Cardiac fibroblast (primary cell): ENCODE data around the gene DNTT.

Experiments
- DNase-seq, 2 donors: peaks; one replicate each; pipeline versions ENCODE4 v3.0.0 to v3.0.0-alpha.2; 2010; ENCODE audit warnings: low read depth in 2 of 2
- H3K4me3 ChIP-seq, 2 donors: replicated peaks in 1 of 2; 1 replicate in 1 of 2; 2 replicates in 1 of 2; pipeline ENCODE4 v1.5.1; 2011; ENCODE audit warnings: low read depth in 2 of 2, low read length in 2 of 2, mild to moderate bottlenecking in 2 of 2, moderate library complexity in 1 of 2
- TF ChIP-seq, protein P1 (sequence below): IDR thresholded peaks from one replicate; pipeline ENCODE4 v1.5.1; 2011; ENCODE audit warnings: low read depth, mild to moderate bottlenecking, low read length, inconsistent platforms

Gene DNTT

DNA sequence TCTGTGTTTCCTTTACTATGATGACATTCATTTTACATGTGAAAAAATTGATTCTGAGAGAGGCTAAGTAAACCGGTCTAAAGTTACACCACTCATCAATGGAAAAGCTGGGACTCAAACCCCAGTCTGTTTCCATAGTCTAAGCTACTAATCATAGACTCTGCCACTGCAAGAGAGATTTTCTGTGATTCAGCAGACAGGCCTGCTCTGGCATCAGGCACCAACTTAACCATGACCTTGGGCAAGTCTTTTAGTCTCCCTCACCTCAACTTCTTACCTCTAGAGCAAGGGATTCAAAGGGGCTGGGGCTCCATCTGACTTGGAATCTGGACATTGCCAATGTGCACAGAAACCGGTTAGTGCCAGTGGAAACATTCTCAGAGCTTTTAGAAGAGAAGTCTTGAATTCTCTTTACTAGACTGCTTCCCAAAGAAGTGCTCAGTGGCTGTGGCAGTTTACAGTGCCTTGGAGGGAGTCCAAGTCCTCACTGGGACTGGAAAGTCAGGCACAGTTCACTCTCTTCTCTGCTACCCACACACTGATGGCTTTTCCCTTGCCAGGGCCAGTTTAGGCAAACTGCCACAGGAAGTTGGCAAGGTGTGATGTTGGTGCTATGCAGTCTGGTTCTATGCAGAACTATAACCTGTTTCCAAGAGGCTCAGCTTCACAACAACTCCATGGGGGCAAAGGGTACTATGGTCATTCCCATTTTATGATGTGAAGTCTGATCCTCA, 28.4 kb upstream of the DNTT start:
- TF ChIP-seq, protein P1, sequence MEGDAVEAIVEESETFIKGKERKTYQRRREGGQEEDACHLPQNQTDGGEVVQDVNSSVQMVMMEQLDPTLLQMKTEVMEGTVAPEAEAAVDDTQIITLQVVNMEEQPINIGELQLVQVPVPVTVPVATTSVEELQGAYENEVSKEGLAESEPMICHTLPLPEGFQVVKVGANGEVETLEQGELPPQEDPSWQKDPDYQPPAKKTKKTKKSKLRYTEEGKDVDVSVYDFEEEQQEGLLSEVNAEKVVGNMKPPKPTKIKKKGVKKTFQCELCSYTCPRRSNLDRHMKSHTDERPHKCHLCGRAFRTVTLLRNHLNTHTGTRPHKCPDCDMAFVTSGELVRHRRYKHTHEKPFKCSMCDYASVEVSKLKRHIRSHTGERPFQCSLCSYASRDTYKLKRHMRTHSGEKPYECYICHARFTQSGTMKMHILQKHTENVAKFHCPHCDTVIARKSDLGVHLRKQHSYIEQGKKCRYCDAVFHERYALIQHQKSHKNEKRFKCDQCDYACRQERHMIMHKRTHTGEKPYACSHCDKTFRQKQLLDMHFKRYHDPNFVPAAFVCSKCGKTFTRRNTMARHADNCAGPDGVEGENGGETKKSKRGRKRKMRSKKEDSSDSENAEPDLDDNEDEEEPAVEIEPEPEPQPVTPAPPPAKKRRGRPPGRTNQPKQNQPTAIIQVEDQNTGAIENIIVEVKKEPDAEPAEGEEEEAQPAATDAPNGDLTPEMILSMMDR, result no peak
- no peak for DNase-seq
- no peak overlapping the region for H3K4me3 ChIP-seq

DNA sequence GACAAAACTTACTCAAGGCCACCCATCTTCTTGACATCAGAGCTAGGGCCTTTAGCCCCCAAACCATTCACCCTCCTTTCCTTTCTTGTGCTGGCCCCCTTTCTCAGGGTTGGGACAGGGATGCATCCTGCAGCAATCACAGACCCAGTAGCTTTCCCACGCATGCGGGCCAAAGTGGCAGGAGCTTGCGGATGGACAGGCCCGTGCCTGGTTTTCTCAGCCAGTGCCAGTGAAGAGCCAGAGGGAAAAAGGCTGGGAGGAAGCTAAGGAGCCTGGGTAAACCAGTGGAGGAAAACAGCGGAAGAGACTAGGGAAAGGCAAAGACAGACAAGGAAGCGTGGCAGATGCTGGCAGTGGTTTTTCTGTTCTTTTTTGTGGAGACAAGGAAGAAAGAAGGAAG, 27.8 kb upstream of the DNTT start:
- H3K4me3 ChIP-seq, result no peak overlapping the region
- TF ChIP-seq, protein P1, result no peak
- DNase-seq, result no peak

DNA sequence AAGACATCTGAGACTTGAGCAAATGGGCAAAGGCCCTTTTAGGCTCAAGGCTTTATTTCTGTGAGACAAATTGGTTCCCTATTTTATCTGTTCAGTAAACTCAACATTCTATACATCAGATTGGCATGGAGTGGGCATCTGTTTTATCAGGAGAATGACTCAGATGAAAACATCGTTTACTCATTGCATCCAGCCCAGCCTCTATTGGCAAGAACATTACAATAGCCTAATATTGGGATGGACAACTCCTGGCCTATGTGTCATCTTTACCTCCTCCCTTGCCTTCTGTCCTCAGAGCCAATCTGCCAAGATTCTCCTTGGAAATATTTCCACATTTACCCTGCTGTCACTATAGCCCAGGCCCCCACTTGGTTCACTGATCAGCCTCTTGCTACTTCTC, 27.4 kb upstream of the DNTT start:
- TF ChIP-seq, protein P1, result no peak
- no peak overlapping the region for H3K4me3 ChIP-seq

DNA sequence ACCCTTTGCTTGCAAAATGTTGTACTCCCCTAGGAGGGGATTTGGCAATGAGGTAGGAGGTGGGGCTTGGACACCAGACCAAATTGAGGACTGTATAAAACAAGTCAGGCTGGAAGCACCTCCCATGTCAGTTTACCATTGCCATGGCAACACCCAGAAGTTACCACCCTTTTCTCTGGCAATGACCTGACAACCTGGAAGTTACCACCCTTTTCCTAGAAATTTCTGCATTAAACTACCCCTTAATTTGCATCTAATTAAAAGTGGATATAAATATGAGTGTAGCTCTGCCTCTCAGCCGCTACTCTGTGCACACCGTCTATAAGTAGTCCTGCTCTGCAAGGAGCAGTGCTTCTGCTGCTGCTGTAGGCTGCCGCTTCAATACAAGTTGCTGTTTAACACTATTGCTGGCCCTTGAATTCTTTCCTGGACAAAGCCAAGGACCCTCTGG, 25.0 kb upstream of the DNTT start:
- DNase-seq, result no peak
- no peak overlapping the region for H3K4me3 ChIP-seq
- TF ChIP-seq, protein P1, result no peak

More for the DNA sequence above, 27.4 kb upstream of the DNTT start:
- DNase-seq, result no peak

DNA sequence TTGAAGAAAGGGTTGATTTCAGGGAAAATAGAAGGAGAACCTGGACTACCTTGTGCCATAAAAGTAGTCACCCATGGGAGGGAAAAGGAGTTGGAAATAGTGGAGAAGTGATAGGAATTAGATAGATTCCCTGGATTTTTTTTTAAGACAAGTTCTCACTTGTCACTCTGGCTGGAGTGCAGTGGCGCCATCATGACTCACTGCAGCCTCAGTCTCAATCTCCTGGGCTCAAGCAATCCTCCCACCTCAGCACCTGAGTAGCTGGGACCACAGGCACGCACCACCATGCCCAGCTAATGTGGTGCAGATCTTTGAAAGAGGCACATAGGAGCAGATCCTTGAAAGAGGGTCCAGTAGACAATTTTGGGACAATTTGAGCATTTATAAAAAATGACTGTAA, 23.4 kb upstream of the DNTT start:
- no peak overlapping the region for H3K4me3 ChIP-seq
- DNase-seq, result no peak
- TF ChIP-seq, protein P1, result no peak

DNA sequence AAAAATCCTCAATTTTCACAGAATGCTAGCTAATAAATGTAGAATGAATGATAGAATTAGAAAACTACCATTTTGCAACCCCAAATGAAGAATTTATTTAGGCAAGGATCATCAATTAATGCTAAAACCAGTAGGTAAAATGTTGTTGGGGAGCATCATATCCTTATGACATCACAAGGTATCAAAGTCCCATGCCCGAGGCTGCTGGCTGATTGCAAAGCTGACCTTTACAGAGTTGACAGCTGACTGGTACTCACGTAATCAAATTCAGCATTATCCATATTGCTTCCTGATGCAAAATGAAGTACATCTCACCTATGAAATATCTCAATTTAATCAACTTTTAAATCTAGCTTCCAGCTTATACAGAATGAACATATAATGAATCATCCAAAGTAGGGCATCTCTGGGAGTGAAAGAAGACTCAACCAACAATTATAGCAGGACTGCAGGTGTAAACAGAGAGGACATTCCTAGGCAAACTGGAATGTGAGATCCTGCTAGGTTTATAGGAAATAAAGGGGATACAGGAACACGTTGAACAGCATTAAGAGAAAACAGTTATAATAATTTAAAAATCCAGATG, 22.7 kb upstream of the DNTT start:
- no peak for DNase-seq
- no peak overlapping the region for H3K4me3 ChIP-seq
- TF ChIP-seq, protein P1, result no peak
